ENCODE data around the gene HS3ST4. TPM values are rescaled to one million over a fixed set of nuclear protein-coding genes. Genes with fewer than 3 reads are reported as not detected.

The HS3ST4 gene
- total and polyA plus RNA-seq, 2 of the 8 experiments (the other 6 are each of a cell fraction or from before 2014, with no cell fraction given), result 1.9 to 3.3 TPM

- TF ChIP-seq TAF7 (optimal IDR thresholded peaks at IDR 0.05; ENCODE audit: borderline replicate concordance, low read depth, low read length) (no peak), EP300 (IDR thresholded peaks at IDR 0.05; ENCODE audit: borderline replicate concordance in 1 of 2, low read depth in 2 of 2, low read length in 2 of 2) (no peak), HDAC6 (IDR thresholded peaks at IDR 0.05; ENCODE audit: low read depth, low read length) (no peak), CHD1 (IDR thresholded peaks at IDR 0.05; ENCODE audit: low read depth, low read length) (no peak)
These were observed 362.1 kb downstream of the HS3ST4 start (continued) for GRCh38 chr16:26053889-26054288.
